Stimulated activated CD8-positive, alpha-beta memory T cell treated with anti-CD3 and anti-CD28 coated beads, Interleukin-4, amount 100 ng/mL, for 48 hours (primary cell): ENCODE results near the gene PASD1.

Experiments
- DNase-seq: peaks from one replicate; pipeline ENCODE4 v3.0.0-alpha.2; 2020

Gene PASD1

DNA sequence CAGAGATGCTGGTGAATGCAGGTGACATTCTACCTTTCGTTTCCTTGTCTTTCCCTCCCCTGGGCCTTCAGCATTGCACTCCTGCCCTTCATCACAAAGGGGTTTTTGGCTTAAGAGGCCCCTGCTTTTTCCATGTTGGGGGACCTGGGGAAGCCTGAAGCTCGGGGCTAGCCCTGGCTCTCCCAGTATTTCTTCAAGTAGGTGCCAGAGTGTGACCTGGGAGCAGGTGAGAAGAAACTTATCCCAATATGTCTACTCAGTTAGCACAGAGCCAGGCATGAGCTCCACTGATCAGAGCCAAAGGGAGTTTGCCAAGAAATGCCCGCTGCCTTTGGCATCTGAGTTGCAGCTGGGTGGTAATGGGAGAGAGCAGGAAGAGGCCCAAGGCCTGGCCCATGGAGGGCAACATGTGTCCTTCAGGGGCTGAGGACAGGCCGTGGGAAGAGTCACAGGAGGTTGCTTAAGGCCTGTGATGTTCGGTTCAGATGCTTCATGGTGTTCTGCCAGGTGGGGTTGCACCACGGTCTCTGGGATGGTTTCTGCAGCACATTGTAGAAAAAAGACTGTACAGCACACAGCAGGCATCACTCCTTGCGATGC lies 139.4 kb downstream of the PASD1 start:
- no peak for DNase-seq

- DNase-seq = no peak
Measured at GRCh38 chrX:151703487-151703886, 140.0 kb downstream of the PASD1 start.

- no peak for DNase-seq
Measured at GRCh38 chrX:151704041-151704663, 140.7 kb downstream of the PASD1 start.

GRCh38 chrX:151708821-151709220 lies 145.3 kb downstream of the PASD1 start:
- DNase-seq = no peak

DNA sequence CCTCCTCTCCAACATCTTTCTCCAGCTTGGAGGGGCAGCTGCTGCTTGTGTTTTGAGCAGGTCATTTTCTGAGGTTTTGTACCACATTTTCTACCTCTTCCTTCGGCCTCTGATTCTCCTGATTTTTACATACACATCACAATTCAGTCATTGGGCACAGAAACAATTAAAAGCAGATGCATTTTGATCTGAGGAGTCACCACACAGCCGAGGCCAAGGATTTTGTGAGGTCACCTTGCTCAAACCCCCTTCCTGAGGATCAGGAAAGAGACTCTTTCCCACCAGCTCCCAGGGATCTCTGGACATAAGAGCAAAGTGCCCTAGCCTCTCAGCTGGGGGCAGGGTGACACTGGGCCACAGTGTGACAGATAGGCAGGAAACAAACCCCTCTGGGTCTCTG lies 147.0 kb downstream of the PASD1 start:
- DNase-seq = no peak

DNA sequence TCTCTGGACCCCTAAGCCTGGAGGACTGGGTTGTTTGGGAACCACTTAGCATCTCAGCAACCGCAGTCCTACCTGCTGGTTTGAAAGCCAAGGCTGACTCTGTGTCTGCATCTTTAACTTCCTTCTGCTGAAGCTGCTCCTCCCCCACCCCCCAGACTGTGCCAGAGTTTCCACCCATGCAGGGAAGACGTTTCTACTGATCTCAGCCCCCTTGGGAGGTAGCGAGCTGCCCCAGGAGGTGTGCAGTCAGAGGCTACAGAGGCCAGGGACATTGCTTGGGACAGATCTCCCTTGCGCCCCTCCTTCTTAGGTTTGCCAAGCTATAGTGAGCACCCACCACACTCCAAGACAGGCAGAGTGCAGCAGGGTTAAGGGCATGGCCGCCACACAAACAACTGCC lies 147.7 kb downstream of the PASD1 start:
- DNase-seq = no peak

DNA sequence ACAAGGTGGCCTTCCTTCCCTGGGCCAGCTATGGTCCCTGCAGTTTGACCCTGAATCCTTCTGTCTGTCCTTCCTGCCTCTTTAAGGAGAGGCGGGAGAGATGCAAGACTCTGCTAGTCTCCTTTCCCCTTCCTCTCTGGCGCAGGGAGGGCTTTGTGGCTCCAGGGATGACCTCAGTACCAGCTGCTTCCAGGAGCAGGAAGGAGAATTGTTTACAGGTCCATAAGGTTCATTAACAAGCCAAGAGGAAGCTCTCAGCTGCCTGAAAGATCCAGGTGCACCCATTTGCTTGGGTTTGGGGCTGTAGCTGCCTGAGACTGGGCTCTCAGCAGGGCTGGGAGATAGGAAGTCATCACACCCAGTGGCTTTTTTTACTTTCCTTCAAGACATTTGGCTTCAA lies 148.3 kb downstream of the PASD1 start:
- DNase-seq = no peak

DNA sequence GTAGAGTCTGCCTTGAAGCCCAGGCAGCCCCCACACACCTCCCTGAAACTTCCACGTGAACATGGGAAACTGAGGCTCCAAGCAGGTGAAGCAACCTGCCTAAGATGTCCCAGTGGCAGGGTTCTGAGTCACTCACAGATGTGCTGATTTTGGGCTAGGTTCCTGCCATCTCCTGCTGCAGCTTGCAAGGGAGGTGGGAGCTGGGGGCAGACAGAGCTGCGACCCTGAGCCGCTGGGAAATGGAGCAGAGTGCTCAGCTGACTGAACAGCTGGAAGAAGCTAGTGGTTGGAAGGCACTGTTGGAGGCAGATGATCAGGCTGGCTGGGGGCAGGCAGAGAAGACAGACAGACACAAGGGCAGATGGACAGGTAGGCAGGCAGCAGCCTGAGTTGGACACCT lies 148.8 kb downstream of the PASD1 start:
- DNase-seq = no peak

- DNase-seq = peak; percentile 29
Measured at GRCh38 chrX:151713849-151714248, 150.4 kb downstream of the PASD1 start.

GRCh38 chrX:151714362-151714761 lies 150.9 kb downstream of the PASD1 start:
- DNase-seq = no peak

DNA sequence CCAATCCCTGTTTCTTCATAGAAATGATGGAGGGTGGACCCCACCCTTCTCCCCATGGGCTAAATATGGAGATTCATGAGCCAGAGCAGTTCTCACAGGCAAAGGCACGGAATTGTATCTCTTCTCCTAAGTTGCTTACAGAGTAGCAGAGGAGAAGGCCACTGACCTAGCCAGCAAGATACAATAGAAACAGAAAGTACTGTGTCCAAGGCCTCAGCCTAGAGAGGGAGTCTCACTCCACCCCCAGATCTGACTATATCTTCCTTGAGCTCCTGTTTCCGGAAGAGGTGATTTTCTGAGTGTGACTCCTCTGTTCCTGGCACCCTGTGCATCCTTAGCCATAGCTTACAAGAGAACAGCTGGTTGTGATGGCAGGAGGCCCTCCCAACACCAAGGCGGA lies 152.3 kb downstream of the PASD1 start, which contains the start of gene FATE1:
FATE1 (plus strand) TSS at position 284 of the 400 bp plus-strand sequence; CDS start at position 369, 85 bp downstream.
- no peak for DNase-seq

DNA sequence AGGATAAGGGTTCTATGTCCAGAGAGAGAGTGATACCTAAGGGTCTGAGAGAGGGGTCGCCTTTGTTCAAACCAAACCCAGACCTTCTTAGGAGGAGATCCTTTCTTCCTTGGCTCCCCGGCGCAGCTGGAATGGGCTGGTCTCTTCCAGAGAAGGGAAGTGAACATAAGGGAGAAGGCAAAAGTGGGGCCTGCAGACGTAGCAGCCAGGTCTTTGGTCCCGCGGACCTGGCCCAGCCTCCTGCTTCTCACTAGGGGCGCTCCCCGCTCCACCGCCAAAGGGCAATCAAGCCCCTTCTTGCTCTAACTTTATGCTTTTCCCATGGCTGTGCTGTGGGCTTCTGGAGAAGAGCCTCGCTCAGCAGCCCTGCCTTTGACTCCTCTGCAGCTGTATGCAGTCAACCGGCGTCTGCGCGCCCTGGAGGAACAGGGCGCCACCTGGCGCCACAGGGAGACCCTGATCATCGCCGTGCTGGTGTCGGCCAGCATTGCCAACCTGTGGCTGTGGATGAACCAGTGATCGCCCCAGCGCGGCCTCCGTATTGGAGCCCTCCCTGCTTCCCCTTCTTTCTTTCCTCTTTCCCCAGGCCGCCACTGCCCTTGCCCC lies 158.9 kb downstream of the PASD1 start:
- no peak for DNase-seq

DNA sequence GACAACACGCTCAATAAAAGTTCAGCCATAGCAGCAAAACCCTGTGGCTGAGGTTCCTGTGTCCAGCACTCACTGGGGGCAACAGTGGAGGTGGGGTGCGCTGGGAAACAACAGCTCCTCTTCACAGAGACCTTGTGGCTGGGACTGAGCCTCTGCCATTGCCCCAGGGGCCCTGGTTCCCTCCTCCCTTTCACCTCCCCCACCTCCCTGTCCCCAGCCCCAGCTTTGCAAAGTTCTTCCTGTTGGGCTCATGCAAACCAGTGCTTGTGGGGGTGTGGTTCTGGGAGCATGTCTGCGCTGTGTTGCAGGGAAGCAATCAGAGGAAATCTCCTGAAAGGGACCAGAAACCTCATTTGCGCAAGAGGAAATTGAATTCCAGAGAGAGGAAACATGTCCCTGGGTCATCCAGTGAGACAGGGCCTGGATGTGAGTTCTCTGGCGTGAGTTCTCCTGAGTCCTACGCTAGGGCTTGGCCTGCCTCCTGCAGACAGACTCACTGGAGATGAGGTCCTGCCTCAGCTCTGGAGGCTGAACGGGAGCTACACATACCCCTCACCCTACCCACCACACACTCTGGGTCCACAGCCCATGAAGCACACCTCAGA lies 159.8 kb downstream of the PASD1 start:
- DNase-seq = no peak

DNA sequence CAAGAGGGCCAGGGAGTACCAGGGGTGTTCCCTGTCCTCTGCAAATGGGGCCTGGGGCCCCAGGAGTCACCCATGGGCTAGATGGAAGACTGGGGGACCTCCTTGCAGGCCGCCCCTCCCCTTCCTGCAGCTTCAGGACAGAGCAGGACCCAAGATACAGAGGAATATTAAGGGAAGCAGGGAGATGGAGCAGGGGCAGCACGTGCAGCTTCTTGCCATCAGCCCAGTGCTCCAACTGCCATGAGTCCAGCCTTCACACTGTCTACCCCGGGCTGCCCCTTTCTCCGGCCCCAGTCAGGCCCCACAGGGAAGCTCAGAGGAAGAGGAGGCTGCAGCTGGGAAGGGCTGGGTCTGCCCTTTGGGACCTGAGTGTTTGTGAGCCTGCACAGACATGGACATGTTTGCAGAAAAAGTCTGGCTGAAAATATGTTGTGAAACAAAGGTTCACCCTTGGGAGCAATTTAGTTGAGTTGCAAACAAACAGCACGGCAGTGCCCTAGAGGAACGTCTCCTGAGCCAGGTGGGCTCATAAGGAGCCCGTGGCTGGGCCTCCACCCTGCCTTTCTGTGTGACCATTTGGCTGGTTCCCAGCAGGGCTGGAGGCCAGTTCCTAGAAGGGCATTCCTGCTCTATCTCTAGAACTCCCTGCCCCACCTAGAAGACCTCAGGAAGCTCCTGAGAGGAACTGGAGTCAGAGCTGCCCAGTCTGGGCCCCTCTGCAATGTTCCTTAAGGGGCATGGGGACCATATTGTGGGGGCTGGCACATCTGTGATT lies 161.3 kb downstream of the PASD1 start:
- no peak for DNase-seq

DNA sequence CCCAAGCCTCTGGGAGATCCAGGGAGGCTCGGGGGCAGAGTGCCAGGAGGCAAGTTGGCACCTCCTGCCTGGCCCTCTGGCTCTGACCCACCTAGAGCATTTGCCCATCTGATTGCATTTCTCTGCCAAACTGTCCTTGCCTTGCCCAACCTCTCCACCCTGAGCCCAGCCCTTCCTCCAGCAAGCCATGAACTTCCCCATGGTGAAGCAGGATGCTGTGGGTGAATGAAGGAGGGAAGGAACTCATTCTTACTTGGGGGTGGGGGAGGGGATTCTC lies 161.8 kb downstream of the PASD1 start:
- DNase-seq = no peak
